Measurements from ENCODE around the gene THAP4. TPM values are rescaled to one million over a fixed set of nuclear protein-coding genes. Genes with fewer than 3 reads are reported as not detected.

The THAP4 gene
- total RNA-seq, 1 donor from 2014 or later: 61.0 TPM

DNA sequence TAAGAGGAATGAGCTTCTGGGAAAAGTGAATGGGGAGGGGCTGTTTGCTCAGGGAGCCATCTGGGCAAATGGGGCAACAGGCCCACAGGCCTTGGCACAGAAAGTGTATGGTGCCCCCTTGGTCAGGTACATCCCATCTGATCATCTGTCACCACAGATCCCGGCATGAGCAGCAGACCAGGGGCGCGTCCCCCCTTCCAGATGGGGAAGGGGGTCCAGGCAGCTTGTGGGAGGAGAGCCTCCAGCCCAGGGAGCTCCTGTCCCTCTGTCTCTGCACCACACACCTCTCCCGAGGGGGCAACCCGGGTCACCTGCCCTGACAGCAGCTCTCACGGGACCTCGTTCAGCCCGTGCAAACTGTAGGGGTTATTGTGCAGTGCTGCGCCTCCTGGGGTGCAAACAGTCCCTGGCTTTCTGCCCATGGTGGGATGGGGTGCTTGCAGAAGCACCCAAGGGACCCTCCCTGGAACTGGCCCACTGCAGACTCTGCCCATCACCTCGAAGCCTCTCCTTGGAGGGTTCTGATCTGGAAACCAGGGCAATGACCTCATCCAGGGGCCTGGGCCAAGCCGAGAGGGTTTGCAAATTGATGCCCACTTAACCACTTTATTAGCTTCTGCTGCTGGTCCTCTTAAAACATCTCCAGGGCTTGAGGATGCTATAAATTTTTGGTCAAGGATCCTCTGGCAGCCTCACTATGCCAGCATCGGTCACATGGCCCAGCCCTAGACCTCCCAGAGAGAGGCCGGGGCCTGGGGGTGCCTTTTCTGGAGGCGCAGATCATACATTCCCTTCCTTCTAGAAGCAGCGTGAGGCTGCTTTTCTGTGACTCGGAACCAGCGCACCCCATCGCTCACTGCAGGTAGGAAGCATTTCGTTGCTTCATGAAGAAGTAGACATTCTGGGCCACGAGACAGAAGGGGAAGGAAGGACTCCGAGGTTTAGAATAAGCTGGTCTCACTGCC, 86.1 kb downstream of the THAP4 start:
- TF ChIP-seq, protein P1, sequence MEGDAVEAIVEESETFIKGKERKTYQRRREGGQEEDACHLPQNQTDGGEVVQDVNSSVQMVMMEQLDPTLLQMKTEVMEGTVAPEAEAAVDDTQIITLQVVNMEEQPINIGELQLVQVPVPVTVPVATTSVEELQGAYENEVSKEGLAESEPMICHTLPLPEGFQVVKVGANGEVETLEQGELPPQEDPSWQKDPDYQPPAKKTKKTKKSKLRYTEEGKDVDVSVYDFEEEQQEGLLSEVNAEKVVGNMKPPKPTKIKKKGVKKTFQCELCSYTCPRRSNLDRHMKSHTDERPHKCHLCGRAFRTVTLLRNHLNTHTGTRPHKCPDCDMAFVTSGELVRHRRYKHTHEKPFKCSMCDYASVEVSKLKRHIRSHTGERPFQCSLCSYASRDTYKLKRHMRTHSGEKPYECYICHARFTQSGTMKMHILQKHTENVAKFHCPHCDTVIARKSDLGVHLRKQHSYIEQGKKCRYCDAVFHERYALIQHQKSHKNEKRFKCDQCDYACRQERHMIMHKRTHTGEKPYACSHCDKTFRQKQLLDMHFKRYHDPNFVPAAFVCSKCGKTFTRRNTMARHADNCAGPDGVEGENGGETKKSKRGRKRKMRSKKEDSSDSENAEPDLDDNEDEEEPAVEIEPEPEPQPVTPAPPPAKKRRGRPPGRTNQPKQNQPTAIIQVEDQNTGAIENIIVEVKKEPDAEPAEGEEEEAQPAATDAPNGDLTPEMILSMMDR (IDR thresholded peaks at IDR 0.05; ENCODE audit: unreplicated experiment): no peak
- no peak for DNase-seq (ENCODE audit: low spot score, unreplicated experiment)
- no peak overlapping the region for H3K4me3 Mint-ChIP-seq (ENCODE audit: low read depth)
- H3K9me3 Mint-ChIP-seq (ENCODE audit: low read depth): no peaks in the 10 kb centered on the region
- H3K4me1 Mint-ChIP-seq (ENCODE audit: low read depth): peaks cover 3% of the 10 kb centered on the region
- H3K27ac Mint-ChIP-seq: no peak overlapping the region
- H3K27me3 Mint-ChIP-seq: peaks cover 39% of the 10 kb centered on the region
- no peaks in the 10 kb centered on the region for H3K36me3 Mint-ChIP-seq (ENCODE audit: insufficient read depth)

DNA sequence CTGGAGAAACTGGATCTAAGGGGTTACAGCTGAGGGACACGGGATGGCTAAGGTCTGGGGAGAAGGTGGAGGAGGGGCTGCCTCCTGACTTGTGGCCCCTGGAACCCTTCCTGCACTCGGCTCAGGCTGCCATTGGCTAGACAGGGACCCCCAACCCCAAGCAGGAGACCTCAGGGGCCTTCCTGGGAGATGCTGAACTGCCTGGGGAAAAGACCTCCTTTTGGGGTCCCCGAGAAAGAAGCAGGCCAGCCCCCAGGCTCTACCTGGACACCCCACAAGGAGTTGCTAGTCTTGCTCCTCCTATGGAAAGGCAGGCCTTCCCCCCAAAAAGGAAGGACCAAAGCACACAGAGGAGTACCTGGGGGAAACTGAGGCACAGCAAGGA, 88.5 kb downstream of the THAP4 start:
- Mint-ChIP-seq H3K9me3 (ENCODE audit: low read depth) (no peaks in the 10 kb centered on the region), H3K27me3 (peaks cover 26% of the 10 kb centered on the region), H3K4me1 (ENCODE audit: low read depth) (peaks cover 3% of the 10 kb centered on the region), H3K27ac (no peak overlapping the region), H3K36me3 (ENCODE audit: insufficient read depth) (no peaks in the 10 kb centered on the region), H3K4me3 (ENCODE audit: low read depth) (no peak overlapping the region)
- no peak for DNase-seq (ENCODE audit: low spot score, unreplicated experiment)
- TF ChIP-seq, protein P1 (IDR thresholded peaks at IDR 0.05; ENCODE audit: unreplicated experiment): no peak

DNA sequence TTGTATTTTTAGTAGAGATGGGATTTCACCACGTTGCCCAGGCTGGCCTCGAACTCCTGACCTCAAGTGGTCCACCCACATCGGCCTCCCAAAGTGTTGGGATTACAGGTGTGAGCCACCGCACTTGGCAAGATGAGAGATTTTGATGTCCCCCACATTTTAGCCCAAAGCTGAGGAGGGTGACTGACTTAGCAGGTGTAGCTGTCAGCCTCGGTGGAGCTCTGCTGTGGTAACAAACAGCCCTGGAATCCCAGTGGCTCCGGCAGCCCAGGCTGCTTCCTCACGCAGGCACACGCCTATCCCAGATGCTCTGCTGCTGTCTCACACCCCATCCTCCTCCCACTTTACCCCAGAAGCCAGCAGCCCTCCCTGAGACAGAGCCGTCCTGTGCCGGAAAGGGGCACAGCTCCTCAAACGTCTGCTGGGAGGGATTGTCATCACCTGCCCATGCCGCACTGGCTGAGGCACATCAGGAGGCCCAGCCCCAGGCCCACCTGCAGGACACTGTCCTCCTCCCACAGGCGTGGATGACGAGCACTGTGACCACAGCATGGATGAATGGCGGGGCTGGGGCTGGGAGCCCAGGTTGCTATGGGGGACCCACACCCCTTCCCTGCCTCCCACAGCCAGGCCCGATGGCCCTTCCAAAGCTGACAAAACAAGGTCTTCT, 89.0 kb downstream of the THAP4 start:
- no peak for DNase-seq (ENCODE audit: low spot score, unreplicated experiment)
- Mint-ChIP-seq H3K4me3 (ENCODE audit: low read depth) (no peak overlapping the region), H3K9me3 (ENCODE audit: low read depth) (no peaks in the 10 kb centered on the region), H3K27ac (no peak overlapping the region), H3K36me3 (ENCODE audit: insufficient read depth) (no peaks in the 10 kb centered on the region), H3K4me1 (ENCODE audit: low read depth) (peaks cover 3% of the 10 kb centered on the region), H3K27me3 (peaks cover 29% of the 10 kb centered on the region)
- TF ChIP-seq, protein P1 (IDR thresholded peaks at IDR 0.05; ENCODE audit: unreplicated experiment): no peak

DNA sequence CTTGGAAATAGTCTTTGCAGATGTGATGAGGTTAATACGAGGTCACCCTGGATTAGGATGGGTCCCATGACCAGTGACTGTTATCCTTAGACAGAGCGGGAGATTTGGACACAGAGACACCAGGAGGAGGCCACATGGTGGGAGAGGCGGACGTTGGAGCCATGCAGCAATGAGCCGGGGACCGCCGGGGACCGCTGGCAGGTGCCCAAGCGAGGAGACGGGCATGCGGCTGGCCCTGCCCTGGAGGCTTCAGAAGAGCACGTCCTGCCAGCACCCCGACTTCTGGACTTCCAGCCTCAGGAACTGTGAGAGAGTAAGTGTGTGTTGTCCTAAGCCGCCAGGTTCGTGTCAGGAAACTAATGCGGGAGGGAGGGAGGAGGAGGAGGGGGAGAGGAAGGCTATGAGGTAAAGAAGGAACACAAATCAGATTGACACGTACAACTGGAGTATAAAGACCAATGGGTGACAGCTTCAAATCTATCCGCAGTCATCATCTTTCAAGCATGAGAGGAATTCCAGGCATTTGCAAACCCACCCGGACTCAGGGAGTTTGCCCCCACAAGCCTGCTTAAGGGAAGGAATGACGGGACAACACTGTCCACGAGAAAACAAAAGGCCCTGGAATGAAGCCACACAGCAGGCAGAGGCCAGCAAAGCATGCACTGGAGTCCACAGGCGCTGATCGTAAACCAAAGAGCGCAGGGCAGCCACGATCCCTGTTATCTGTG, 90.0 kb downstream of the THAP4 start:
- Mint-ChIP-seq H3K36me3 (ENCODE audit: insufficient read depth) (no peaks in the 10 kb centered on the region), H3K4me1 (ENCODE audit: low read depth) (peaks cover 3% of the 10 kb centered on the region), H3K4me3 (ENCODE audit: low read depth) (no peak overlapping the region), H3K27me3 (peaks cover 33% of the 10 kb centered on the region), H3K9me3 (ENCODE audit: low read depth) (no peaks in the 10 kb centered on the region), H3K27ac (peak overlapping the region; percentile 88)
- TF ChIP-seq, protein P1 (IDR thresholded peaks at IDR 0.05; ENCODE audit: unreplicated experiment): no peak
- no peak for DNase-seq (ENCODE audit: low spot score, unreplicated experiment)
